Dedifferentiated amniotic fluid mesenchymal stem cell (primary cell): ENCODE data around the gene INSM2.

Source experiments
- DNase-seq: peaks from one replicate; pipeline ENCODE4 v3.0.0-alpha.2; 2016; ENCODE audit errors: extremely low spot score

Gene INSM2

DNA sequence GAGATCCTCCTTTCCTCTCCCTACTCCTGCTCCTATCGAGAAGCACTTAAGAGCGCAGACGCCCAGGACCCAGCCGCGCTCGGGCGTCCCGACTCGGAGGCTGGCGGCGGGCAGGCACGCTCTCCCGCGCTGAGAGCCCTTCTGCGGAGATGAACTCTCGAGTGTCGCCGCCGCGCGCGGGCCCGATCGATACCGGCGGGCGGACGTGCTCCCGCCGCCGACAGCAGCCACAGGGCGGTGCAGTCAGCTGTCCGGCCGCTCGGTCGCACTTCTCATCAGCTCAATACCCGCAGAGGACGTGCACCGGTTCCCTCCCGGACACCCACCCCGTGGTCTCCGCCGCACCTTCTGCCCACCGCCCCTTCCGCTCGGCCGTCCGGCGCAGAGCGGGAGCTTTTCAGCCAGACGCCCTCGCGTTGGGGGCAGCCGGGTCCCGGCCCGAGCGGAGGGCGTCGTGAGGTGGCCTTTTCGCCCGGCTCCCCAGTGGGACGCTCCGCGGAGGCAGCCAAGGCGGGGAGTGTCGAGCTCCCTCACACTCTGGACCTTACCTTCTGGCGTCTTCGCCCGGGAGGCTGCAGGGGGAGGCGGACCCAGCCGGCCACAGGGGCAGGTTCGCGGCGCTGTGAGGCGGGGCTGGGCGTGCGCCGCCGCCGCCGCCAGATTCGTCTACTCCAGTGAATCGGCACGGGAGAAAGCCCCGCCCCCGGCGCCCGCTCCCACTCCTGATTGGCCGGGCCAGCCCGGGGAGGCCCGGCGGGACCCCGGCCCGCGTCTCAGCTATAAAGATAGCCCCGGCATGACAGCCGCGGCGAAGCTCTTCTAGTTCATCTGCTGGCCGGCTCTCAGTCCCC lies at the start of gene INSM2:
INSM2 (plus strand) TSS at position 808 of the 851 bp plus-strand sequence. CDS start 89 bp downstream, outside the sequence.
- DNase-seq, result no peak

- no peak for DNase-seq
Observed at GRCh38 chr14:35492569-35493014, 41.4 kb upstream of the INSM2 start.

DNA sequence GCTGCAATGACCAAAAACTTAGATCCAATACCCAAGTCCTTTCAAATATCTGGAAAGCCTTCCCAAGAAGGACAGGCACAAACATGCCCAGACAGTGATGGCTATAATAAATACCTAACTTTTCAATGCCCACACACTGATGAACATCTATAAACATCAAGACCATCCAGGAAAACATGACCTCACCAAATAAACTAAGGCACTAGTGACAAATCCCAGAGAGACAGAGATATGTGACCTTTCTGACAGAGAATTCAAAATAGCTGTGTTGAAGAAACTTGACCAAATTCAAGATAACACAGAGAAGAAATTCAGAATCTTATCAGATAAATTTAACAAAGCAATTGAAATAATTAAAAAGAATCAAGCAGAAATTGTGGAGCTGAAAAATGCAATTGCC lies 38.7 kb upstream of the INSM2 start:
- no peak for DNase-seq

DNA sequence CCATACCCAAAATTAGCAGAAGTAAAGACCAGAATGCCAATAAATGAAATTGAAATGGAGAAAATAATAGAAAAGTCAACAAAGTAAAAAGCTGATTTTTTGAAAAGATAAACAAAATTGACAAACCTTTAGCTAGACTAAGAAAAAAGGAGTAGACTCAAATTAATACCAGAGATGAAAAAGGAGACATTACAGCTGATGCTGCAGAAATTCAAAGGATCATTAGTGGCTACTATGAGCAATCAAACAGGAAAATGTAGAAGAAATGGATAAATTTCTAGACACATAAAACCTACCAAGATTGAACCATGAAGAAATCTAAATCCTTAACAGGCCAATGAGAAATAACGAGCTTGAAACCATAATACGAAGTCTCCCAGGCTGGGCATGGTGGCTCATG lies 34.8 kb upstream of the INSM2 start:
- DNase-seq, result no peak

GRCh38 chr14:35503646-35504045 lies 30.3 kb upstream of the INSM2 start:
- no peak for DNase-seq

- DNase-seq, result no peak
Observed at GRCh38 chr14:35504260-35504659, 29.7 kb upstream of the INSM2 start.

DNA sequence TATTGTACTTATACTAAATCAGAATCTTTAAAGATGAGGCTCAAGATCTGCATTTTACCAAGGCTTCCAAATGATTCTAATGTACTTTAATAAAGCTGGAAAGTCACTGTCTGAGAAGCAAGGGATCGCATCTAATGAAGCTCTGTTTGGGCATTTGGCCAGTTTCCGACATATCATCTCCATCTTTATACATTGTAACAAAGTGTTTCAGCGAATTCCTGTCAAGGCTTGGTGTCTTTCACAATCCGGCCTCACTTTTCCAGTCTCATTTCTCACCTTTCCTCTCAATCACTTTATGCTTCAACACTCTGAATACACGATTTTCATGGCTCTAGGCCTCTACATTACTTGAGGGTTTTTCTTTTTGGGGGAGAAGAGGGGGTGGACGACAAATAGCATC lies 27.5 kb upstream of the INSM2 start:
- DNase-seq, result no peak

DNA sequence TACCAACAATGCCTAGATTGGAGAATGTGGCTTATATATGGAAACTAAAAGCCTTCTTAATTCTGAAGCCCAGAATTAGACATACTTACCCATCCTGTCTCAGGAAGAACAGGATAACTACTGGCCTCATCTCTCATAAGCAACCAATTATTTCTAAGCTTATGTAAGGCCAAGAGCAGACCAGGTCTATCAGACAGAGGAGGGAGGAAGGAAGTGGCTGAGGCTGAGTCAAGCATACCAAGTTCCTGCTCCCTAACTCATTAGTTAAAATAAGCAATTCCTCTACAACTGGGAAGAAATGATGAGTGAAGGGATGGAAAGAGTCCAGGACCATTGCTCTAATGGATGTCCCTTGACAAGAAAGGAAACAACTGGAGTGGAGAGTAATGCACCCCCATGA lies 27.0 kb upstream of the INSM2 start:
- no peak for DNase-seq

DNA sequence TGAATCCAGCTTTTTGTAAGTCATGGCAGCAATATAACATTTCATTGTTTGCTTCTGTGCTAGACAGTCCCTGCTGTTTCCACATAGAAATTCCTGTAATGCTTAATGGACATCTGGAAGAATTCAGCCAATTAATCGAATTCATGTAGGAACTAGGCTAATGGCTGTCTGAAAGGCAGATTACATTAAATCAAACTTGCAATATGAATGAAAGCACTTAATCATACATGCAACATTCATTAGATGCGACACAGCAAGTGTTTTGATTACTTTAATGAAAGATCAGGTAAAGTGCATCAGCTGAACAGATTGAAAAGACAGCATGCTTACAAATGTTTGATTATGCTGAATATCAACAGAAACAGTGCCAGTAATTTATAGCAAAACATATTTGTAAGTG lies 24.1 kb upstream of the INSM2 start:
- no peak for DNase-seq

DNA sequence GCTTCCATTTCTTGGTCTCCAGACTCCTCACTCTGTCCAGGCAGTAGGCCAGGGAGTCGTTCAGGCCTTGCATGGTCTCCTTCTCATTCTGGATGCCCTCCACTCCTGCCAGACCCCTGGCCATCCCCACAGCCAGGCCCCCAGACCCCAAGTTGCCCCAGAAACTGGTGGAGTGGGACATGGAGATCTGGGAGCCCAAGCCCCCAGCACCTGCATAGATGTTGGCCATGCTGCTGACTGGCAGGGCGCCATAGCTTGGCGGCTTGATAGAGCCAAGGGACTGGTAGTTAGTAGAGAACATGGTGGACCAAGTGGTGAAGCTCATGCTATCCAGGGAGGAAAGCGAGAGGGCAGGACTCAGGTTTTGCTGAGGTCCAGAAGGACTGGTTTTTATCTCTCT lies 21.2 kb upstream of the INSM2 start:
- no peak for DNase-seq

DNA sequence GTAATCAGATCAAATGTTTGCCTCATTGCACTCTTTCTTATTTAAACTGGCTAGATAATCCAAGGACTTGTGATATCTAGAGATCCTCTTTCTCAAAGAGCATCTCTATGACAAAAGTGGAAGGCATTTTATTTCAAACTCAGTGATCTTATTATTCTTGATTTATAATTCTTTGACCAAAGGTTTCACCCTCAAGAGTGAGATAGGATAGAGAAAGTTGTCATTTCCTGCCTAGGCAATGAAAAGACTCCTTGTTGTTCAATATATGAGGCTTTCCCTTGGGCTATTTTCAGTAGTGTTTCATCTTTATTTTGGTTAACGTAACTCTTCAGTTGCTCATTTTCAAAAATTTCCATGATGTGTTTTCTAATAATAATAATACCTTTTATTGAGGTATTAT lies 18.0 kb upstream of the INSM2 start:
- DNase-seq, result no peak

GRCh38 chr14:35519986-35520385 lies 14.0 kb upstream of the INSM2 start:
- no peak for DNase-seq

DNA sequence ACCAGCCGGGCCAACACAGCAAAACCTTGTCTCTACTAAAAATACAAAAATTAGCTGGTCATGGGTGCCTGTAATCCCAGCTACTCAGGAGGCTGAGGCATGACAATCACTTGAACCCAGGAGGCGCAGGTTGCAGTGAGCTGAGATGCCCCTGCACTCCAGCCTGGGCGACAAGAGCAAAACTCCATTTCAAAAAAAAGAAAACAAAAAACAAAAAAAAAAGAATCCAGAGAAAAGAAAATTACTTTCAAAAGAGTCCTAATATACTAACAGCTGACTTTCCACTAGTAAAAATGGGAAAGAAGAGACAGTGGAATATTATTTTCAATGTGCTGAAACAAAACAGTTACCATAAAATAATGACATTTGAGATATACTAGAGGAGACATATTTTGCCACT lies 8.3 kb upstream of the INSM2 start:
- no peak for DNase-seq

- no peak for DNase-seq
Observed at GRCh38 chr14:35526962-35527361, 7.0 kb upstream of the INSM2 start.

- no peak for DNase-seq
Observed at GRCh38 chr14:35531960-35532747, 1.8 kb upstream of the INSM2 start.

- DNase-seq, result no peak
Observed at GRCh38 chr14:35532783-35533356, 1.1 kb upstream of the INSM2 start.

DNA sequence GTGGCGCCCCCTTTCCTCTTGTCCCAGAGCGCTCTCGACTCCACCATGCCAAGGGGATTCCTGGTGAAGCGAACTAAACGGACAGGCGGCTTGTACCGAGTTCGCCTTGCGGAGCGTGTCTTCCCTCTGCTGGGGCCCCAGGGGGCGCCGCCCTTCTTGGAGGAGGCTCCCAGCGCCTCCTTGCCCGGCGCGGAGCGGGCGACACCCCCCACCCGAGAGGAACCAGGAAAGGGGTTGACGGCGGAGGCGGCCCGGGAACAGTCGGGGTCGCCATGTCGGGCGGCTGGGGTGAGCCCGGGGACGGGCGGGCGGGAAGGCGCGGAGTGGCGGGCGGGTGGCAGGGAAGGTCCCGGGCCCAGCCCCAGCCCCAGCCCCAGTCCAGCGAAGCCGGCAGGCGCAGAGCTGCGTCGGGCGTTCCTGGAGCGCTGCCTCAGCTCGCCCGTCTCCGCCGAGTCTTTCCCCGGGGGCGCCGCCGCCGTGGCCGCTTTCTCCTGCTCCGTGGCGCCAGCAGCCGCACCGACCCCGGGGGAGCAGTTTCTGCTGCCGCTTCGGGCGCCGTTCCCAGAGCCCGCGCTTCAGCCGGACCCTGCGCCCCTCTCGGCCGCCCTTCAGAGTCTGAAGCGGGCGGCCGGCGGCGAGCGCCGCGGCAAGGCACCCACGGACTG lies 376 bp downstream of the INSM2 start:
- DNase-seq, result no peak

GRCh38 chr14:35534873-35535482 lies 1.0 kb downstream of the INSM2 start:
- peak; percentile 31 for DNase-seq

DNA sequence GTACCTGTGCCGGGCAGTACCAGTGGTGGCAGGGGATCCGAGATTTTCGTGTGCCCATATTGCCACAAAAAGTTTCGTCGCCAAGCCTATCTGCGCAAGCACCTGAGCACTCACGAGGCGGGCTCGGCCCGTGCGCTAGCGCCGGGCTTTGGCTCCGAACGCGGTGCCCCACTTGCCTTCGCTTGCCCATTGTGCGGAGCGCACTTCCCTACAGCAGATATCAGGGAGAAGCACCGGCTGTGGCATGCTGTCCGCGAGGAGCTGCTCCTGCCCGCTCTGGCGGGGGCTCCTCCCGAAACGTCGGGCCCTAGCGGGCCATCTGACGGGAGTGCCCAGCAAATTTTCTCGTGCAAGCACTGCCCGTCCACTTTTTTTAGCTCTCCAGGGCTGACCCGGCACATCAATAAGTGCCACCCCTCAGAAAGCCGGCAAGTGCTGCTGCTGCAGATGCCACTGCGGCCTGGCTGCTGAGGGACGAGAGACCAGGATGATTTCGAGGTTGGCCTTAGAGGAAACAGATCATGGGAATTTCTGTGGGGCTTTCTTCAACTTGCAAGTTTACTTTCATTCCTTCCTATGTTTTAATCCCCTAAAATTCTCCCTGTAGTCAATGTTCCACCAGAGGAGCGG lies 1.6 kb downstream of the INSM2 start:
- no peak for DNase-seq

DNA sequence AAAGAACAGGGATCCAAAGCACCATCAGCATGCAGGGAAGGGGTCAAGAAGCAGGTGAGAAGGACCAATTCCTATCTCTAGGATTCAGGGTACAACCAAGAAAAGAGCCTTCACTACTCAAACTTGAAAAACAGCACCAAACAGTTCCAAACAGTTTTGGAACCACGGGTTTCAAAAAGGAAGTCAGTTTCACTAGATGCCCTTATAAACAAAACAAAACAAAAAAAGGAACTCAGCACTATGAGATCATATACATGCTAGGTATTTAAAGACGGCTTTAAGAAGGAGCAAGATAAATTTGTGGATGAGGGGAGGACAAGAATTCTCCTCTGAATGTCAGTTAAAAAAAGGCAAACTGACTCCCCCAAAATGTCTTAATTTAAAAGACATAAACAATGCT lies 6.0 kb downstream of the INSM2 start:
- no peak for DNase-seq

DNA sequence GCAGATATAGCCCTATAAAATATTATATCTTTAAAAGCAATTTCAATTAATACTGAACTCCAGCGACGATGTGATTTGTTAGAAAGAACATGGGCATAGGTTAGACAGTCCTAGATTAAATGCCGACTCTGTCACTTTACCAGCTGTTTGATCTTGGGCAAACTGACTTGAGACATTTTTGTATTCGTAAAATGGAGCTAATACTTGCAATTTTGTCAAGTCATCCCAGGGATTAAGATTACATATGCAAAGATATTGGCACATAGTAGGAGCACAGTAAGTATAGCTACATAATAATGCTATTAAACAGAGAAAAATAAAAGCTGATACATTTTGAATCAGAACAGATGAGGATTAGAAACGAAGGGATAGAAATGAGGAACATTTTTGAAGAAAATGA lies 9.0 kb downstream of the INSM2 start:
- DNase-seq, result no peak
